ENCODE data around the gene DAB2IP.

DNA sequence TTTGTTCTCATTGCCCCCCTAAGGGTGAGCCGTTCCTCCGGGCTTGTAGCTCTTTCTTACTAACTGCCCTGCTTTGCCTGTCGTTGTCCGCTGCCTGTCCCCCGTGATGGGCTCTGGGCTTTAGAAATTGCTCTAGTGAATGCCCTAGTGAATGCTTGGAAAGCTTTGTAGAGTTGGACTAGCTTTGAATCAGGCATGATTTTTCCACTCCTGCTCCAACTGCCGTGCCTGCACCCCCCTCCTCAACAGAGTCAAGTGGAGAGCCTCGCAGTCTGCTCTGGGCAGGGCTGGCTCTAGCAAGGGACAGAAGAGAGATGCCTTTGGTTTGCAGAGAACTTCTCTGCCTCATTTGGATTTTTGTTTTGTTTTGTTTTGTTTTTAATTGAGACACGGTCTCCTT lies 46.8 kb upstream of the DAB2IP start:
- TF ChIP-seq, protein P1, sequence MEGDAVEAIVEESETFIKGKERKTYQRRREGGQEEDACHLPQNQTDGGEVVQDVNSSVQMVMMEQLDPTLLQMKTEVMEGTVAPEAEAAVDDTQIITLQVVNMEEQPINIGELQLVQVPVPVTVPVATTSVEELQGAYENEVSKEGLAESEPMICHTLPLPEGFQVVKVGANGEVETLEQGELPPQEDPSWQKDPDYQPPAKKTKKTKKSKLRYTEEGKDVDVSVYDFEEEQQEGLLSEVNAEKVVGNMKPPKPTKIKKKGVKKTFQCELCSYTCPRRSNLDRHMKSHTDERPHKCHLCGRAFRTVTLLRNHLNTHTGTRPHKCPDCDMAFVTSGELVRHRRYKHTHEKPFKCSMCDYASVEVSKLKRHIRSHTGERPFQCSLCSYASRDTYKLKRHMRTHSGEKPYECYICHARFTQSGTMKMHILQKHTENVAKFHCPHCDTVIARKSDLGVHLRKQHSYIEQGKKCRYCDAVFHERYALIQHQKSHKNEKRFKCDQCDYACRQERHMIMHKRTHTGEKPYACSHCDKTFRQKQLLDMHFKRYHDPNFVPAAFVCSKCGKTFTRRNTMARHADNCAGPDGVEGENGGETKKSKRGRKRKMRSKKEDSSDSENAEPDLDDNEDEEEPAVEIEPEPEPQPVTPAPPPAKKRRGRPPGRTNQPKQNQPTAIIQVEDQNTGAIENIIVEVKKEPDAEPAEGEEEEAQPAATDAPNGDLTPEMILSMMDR (IDR thresholded peaks at IDR 0.05; ENCODE audit: low read length) = no peak
- no peak for TF ChIP-seq EZH2 (IDR thresholded peaks at IDR 0.05; ENCODE audit: borderline replicate concordance, low read length)

Data from OCI-LY1 (cell line).